ENCODE data around the gene ADRA1B.
A peak's percentile ranks its signal among the peaks of the same experiment; 100 is the strongest.
"Not testable (repeated sequence)": the region's sequence is repeated elsewhere in the genome, so short reads cannot be mapped to it uniquely, and the experiment has no call there.

The ADRA1B gene

DNA sequence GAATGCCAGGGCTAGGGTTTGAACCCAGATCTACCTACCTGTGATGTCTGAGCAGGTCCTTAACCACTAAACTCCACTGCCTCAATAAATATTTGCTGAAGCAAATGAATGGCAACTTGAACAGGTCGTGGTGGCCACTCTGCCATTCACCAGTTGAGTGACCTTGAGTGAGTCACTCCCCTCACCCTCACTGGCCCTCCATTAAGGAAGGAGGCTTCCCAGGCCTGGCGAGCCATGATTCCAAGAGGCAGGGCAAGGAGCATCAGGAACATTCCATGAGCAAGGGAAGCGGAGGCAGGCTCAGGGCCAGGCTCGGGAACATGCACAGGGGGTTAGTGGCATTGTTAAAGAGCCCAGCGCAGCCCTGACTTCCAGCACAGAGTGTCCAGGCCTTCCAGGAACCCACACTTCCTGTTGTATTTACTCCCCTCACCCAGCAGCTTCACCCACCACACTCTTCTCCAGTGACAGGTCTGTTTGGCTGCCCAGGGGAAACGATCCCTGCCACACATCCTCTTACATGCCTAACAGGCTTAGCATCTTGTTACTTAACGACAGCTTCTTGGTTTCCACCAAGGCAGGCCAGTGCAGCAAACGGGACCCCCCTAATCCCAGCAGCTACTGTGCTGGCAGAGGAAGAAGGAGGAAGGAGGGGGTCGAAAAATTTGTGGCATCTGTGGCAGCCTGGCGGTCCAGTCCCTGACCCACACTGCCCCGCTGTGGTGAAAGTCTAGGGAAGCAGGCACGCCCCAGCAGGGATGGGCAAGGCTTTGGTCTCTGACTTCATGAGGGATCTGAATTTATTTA lies 49.0 kb downstream of the ADRA1B start:
- DNase-seq (ENCODE audit: low spot score) (peak; percentile 87), FAIRE-seq (no peak)

DNA sequence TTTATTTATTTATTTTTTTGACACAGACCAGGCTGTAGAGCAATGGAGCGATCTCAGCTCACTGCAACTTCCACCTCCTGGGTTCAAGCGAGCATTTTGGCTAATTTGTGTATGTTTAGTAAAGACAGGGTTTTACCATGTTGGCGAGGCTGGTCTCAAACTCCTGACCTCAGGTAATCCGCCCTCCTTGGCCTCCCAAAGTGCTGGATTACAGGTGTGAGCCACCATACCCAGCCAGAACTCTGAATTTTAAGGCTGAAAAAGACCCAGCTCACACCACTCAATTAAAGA lies 49.5 kb downstream of the ADRA1B start:
- not testable (repeated sequence) for DNase-seq (ENCODE audit: low spot score); FAIRE-seq

- DNase-seq (ENCODE audit: low spot score): no peak
- FAIRE-seq: no peak
Observed at GRCh38 chr5:159969966-159970365, 53.7 kb downstream of the ADRA1B start.

- DNase-seq (ENCODE audit: low spot score): no peak
- FAIRE-seq: no peak
Observed at GRCh38 chr5:159971038-159971437, 54.8 kb downstream of the ADRA1B start.

DNA sequence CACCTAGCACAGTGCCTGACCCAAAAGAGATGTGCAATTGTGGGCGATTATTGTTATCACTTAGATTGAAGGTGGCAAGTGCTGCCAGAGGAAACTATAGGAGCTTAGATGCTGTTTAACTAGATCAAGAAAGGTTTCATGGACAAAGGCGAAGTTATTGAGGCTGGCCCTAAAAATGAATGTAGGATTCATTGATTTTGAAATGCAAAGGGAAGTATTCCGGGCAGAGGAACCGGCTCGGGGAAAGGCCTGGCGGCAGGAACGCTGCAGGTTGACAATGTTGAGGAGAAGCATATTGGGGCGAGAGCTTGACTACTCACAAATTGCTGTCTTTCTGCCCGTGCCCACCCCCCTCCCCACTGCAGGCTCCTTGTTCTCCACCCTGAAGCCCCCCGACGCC lies 55.2 kb downstream of the ADRA1B start:
- DNase-seq (ENCODE audit: low spot score) (no peak), FAIRE-seq (no peak)

DNA sequence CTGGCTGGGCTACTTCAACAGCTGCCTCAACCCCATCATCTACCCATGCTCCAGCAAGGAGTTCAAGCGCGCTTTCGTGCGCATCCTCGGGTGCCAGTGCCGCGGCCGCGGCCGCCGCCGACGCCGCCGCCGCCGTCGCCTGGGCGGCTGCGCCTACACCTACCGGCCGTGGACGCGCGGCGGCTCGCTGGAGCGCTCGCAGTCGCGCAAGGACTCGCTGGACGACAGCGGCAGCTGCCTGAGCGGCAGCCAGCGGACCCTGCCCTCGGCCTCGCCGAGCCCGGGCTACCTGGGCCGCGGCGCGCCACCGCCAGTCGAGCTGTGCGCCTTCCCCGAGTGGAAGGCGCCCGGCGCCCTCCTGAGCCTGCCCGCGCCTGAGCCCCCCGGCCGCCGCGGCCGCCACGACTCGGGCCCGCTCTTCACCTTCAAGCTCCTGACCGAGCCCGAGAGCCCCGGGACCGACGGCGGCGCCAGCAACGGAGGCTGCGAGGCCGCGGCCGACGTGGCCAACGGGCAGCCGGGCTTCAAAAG lies 55.7 kb downstream of the ADRA1B start:
- no peak for FAIRE-seq
- no peak for DNase-seq (ENCODE audit: low spot score)

- DNase-seq (ENCODE audit: low spot score) (no peak), FAIRE-seq (no peak)
Observed at GRCh38 chr5:159972538-159973362, 56.5 kb downstream of the ADRA1B start.

DNA sequence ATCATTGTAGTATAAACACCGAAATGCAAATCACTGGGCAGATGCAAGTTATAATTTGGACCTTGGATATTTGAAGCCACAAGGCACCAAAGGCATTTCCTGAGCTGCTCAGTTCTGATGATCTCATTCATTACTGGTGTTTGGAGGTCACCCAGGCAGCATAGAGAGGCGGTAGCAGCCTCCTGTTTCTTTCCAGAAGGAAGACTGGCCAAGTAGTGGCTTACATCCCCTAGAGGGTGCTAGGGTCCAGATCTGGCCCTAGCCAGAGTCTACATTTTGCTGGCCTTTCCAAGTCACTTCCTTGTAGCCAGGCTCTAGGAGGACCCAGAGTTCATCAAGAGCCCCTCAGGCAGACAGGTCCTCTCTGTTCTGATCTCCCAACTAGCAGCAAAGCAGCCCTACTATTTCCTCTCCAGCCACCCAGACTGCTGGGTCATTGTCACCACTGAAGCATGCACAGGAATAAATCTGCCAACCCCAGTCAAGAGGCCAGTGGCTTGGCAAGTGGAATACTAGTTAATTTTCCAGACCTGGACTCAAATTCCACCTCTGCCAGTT lies 59.3 kb downstream of the ADRA1B start:
- FAIRE-seq (peak; percentile 89), DNase-seq (ENCODE audit: low spot score) (peak; percentile 87)

GRCh38 chr5:159976921-159977320 lies 60.6 kb downstream of the ADRA1B start:
- no peak for DNase-seq (ENCODE audit: low spot score)
- no peak for FAIRE-seq

- FAIRE-seq (no peak), DNase-seq (ENCODE audit: low spot score) (no peak)
Observed at GRCh38 chr5:159978358-159978757, 62.1 kb downstream of the ADRA1B start.

- DNase-seq (ENCODE audit: low spot score) (no peak), FAIRE-seq (peak; percentile 53)
Observed at GRCh38 chr5:159982421-159983173, 66.3 kb downstream of the ADRA1B start.

DNA sequence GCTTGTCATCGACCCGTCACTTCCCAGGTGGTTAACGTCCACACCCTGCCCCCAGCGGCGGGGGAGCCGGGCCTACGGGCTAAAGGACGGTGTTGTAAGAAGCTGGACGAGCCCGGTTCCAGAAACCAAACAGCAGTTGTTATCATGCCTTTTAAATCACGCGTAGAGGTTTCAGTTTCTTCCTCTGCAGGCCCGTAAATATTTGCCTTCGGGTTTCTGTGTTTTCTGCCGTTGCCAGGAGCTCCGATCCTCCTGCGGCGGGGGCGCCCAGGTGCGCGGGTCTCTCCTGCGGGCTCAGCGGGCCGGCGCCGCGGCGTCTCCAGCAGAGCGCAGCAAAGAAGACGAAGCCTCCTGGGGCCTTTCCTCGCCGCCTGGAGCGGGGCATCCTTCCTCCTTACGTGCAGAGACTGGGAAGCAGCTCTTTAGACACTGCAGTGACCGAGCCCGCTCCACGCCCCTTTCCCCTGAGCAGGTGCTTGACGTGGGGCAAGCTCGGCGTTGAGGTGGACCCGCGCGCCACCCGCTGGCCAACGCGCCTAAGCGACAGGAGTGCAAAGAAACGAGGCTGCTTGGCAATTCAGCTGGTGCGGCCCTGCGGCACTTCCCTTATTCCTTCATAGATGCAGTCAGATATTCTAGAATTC lies 70.9 kb downstream of the ADRA1B start:
- no peak for FAIRE-seq
- peak; percentile 62 for DNase-seq (ENCODE audit: low spot score)

GRCh38 chr5:159990506-159990905 lies 74.2 kb downstream of the ADRA1B start:
- FAIRE-seq (no peak), DNase-seq (ENCODE audit: low spot score) (no peak)

DNA sequence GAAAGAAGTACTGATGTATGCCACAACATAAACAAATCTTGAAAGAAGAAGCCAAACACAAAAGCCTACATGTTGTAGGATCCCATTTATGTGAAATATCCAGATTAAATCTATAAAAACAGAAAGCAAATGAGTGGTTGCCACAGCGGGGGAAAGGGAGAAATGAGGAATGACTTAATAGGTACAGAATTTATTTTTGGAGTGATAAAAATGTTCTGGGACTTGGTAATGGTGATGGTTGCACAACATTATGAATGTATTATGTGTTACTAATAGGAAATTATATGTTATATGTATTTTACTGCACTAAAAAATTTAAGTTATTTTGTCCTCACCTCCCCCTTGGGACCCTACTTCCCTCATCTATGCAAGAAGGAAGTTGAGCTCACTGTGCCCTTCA lies 76.3 kb downstream of the ADRA1B start:
- DNase-seq (ENCODE audit: low spot score): no peak
- no peak for FAIRE-seq

GRCh38 chr5:159993194-159993593 lies 76.9 kb downstream of the ADRA1B start:
- DNase-seq (ENCODE audit: low spot score) (no peak), FAIRE-seq (no peak)

DNA sequence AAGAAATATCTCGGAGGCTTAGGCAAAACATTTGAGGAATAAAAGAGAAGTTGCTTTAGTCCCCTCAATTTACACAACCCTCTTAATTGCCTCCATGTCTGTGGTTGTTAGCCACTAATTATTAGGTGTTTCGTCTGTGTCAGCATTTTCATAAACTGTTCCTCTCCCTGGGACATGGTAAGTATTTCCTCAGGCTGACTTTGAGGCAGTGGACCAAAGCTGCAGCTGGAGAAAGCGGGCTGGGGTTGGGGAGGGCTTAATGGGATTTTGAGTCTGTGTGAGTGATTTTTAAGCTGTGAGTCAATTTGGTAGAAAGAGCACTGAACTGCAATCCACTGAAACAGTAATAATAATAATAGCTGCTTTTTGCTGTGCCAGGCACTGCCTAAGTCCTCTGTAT lies 79.6 kb downstream of the ADRA1B start:
- FAIRE-seq (no peak), DNase-seq (ENCODE audit: low spot score) (no peak)

- DNase-seq (ENCODE audit: low spot score) (no peak), FAIRE-seq (no peak)
Observed at GRCh38 chr5:160001457-160001856, 85.2 kb downstream of the ADRA1B start.

DNA sequence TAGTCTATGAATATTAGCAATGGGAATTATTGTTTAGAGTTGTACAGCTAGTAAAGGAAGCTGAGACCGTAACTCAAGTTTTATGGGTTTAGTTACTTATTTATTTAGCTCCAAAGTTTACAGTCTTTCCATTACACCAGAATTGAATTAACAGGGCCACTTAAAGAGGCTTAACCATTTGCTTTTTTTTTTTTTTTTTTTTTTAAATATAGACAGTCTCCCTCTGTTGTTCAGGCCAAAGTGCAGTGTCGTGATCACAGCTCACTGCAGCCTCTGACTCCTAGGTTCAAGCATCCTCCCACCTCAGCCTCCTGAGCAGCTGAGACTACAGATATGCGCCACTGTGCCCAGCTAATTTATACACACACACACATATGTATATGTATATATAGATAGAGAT lies 91.2 kb downstream of the ADRA1B start:
- DNase-seq (ENCODE audit: low spot score) (no peak), FAIRE-seq (no peak)

DNA sequence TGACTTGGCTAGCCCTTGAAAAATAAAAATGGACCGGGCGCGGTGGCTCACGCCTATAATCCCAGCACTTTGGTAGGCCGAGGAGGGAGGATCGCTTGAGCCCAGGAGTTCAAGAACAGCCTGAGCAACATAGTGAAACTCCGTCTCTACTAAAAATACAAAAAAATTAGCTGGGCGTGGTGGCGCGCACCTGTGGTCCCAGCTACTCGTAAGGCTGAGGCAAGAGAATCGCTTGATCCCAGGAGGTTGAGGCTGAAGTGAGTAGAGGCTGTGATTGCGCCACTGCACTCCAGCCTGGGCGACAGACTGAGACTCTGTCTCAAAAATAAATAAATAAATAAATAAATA lies 92.2 kb downstream of the ADRA1B start:
- not testable (repeated sequence) for FAIRE-seq

GRCh38 chr5:160008877-160009590 lies 92.8 kb downstream of the ADRA1B start, which contains the start of gene TTC1:
TSS of gene TTC1 (plus strand) at chr5:160009139. CDS start at chr5:160010529, 1,390 bp downstream.
- DNase-seq (ENCODE audit: low spot score) (peak; percentile 95), FAIRE-seq (no peak)

More for the DNA sequence above, 92.2 kb downstream of the ADRA1B start:
- DNase-seq (ENCODE audit: low spot score): not testable (repeated sequence)
